Mucosa of stomach (tissue), 1 donor: ENCODE results near the gene ZNF335.
"Not testable (repeated sequence)": the region's sequence is repeated elsewhere in the genome, so short reads cannot be mapped to it uniquely, and the experiment has no call there.

ENCODE experiments used
- H3K27me3 ChIP-seq: one replicate; pipeline ENCODE4 v1.7.0; 2013; ENCODE audit warnings: mild to moderate bottlenecking, low read length; ENCODE audit not compliant: control insufficient read depth, insufficient read depth
- H3K36me3 ChIP-seq: one replicate; pipeline ENCODE4 v1.7.0; 2013; ENCODE audit warnings: low read length; ENCODE audit not compliant: control insufficient read depth, insufficient read depth
- H3K4me1 ChIP-seq: one replicate; pipeline ENCODE4 v1.7.0; 2013; ENCODE audit warnings: mild to moderate bottlenecking, low read length; ENCODE audit not compliant: control insufficient read depth, insufficient read depth
- H3K4me3 ChIP-seq: one replicate; pipeline ENCODE4 v1.7.0; 2013; ENCODE audit warnings: low read length
- H3K9ac ChIP-seq: one replicate; pipeline ENCODE4 v1.7.0; 2013; ENCODE audit warnings: mild to moderate bottlenecking, low read length, moderate library complexity
- H3K9me3 ChIP-seq: one replicate; pipeline ENCODE4 v1.7.0; 2013; ENCODE audit warnings: mild to moderate bottlenecking, low read length, moderate library complexity; ENCODE audit not compliant: control insufficient read depth
- donor health status: Pancreatic carcinoma.

The ZNF335 gene

GRCh38 chr20:45967551-45968080 lies 4.4 kb downstream of the ZNF335 start:
- no peak overlapping the region for H3K9ac ChIP-seq
- peaks cover 15% of the 10 kb centered on the region for H3K36me3 ChIP-seq
- H3K4me1 ChIP-seq: peaks cover 14% of the 10 kb centered on the region

GRCh38 chr20:45965169-45966002 lies 6.6 kb downstream of the ZNF335 start:
- Histone ChIP-seq H3K4me1 (peaks cover 6% of the 10 kb centered on the region), H3K27me3 (no peaks in the 10 kb centered on the region), H3K9ac (no peak overlapping the region), H3K36me3 (peaks cover 18% of the 10 kb centered on the region), H3K9me3 (no peaks in the 10 kb centered on the region), H3K4me3 (no peak overlapping the region)

More at GRCh38 chr20:45967551-45968080, 4.4 kb downstream of the ZNF335 start:
- Histone ChIP-seq H3K4me3 (no peak overlapping the region), H3K9me3 (no peaks in the 10 kb centered on the region), H3K27me3 (no peaks in the 10 kb centered on the region)

DNA sequence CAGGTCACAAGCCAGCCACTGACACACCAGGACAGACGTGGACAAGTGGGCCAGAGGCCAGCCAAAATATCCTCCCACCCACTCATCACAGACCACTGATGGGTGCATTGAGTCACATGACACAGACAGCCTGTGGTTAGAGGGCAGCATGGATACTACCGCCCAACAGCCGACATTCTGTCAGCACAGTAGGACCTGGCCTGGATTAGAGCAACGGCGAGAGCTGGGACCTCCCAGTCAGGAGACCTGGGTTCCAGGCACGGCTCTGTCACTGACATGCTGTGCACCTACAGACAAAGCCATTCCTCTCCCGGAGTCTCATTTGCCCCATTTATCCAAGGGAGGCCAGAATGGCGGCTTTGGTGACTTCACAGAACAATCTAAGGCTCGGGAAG lies 8.0 kb downstream of the ZNF335 start:
- H3K27me3 ChIP-seq: no peaks in the 10 kb centered on the region
- no peaks in the 10 kb centered on the region for H3K9me3 ChIP-seq
- peaks cover 27% of the 10 kb centered on the region for H3K36me3 ChIP-seq
- no peaks in the 10 kb centered on the region for H3K4me1 ChIP-seq
- H3K4me3 ChIP-seq: no peak overlapping the region
- no peak overlapping the region for H3K9ac ChIP-seq

- Histone ChIP-seq H3K9ac (no peak overlapping the region), H3K27me3 (no peaks in the 10 kb centered on the region), H3K36me3 (peaks cover 34% of the 10 kb centered on the region), H3K4me1 (no peaks in the 10 kb centered on the region), H3K9me3 (no peaks in the 10 kb centered on the region), H3K4me3 (no peak overlapping the region)
Observed at GRCh38 chr20:45963059-45964005, 8.7 kb downstream of the ZNF335 start.

DNA sequence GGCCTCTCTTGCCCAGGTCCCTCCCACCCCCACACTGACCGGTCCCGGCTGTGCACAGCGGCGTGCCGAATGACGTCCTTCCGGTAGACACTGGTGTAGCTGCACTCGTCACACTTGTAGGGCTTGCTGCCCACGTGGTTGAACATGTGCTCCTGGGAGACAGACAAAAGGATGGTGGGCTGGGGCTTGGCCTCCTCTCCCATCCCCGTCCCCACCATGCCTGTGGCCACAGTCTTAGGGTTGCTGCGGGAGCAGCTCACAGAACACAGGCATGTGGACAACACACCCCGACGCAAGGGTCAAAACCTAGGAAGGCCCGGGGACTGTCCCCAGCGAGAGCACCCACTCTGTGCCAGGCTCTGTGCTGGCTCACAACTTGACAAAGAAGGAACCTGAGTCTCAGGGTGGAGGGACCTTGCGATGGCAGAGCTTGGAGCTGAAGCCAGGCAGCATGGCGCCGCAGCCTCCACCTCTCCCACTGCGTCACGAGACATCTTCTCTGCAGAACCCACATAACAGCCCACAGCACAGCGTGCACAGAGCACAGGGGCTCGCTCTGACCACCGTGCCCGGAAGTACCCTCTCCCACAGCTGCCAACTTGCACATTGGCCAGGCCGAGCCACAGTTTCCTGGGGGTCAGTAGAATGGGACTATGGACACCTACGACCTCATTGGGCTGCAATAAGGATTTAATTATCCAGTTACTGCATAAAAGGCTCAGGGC lies 9.8 kb downstream of the ZNF335 start:
- peaks cover 24% of the 10 kb centered on the region for H3K36me3 ChIP-seq
- no peaks in the 10 kb centered on the region for H3K4me1 ChIP-seq
- no peaks in the 10 kb centered on the region for H3K9me3 ChIP-seq
- H3K9ac ChIP-seq: no peak overlapping the region
- no peak overlapping the region for H3K4me3 ChIP-seq
- H3K27me3 ChIP-seq: no peaks in the 10 kb centered on the region

DNA sequence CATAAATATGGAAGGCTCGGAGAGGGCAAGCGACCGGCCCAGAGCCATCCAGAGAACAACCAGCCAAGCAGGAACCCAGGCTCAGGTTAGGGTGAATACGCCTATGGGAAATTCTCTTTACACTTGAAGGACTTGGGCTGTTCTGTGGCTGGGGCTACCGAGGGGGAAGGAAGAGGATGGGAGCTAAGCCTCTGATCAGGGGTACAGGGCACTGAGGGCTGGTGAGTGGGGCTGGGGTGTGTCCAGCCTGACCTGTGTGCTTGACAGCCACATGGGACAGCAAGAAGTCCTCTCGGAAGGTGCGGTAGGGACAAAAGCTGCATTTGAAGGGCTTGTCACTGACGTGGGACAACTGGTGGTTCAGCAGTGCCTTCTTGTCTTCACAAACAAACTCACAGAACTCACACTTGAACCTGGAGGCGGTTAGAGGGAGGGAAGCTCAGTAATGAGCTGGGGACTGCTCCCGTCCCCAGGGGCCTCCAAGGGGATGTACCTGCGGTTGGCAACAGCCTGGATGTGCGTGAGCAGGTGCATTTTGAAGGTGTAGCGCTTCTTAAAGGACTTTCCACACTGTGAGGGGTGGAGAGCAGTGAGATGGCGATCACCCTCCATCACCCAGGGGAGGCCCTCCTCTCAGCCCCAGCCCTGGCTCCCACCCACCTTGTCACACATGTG lies 11.9 kb downstream of the ZNF335 start:
- peaks cover 20% of the 10 kb centered on the region for H3K36me3 ChIP-seq
- no peaks in the 10 kb centered on the region for H3K4me1 ChIP-seq

GRCh38 chr20:45959126-45959525 lies 12.9 kb downstream of the ZNF335 start:
- Histone ChIP-seq H3K4me1 (no peaks in the 10 kb centered on the region), H3K9me3 (no peaks in the 10 kb centered on the region), H3K36me3 (peaks cover 20% of the 10 kb centered on the region), H3K27me3 (no peaks in the 10 kb centered on the region), H3K4me3 (no peak overlapping the region), H3K9ac (no peak overlapping the region)

More for the DNA sequence above, 11.9 kb downstream of the ZNF335 start:
- H3K4me3 ChIP-seq: no peak overlapping the region
- no peaks in the 10 kb centered on the region for H3K27me3 ChIP-seq
- no peaks in the 10 kb centered on the region for H3K9me3 ChIP-seq
- no peak overlapping the region for H3K9ac ChIP-seq

DNA sequence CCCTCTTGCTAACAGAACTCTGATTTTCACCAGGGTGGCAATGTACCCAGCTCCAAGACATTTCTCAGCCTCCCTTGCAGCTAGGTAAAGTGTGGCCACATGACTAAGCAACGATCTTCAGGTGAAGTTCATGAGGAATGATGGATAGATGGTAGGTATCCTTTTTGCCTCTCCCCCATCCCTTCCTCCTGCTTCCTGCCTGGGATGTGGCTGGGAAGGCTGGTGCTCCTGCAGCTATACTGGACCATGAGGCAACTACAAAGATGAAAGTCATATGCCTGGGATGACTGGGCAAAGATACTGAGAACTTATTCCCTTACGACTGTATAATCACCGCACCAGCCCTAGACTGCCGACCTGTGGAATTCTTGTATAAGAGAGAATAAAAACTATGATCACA lies 13.4 kb downstream of the ZNF335 start:
- Histone ChIP-seq H3K4me3 (no peak overlapping the region), H3K9me3 (no peaks in the 10 kb centered on the region), H3K36me3 (peaks cover 25% of the 10 kb centered on the region), H3K9ac (no peak overlapping the region), H3K27me3 (no peaks in the 10 kb centered on the region), H3K4me1 (no peaks in the 10 kb centered on the region)

DNA sequence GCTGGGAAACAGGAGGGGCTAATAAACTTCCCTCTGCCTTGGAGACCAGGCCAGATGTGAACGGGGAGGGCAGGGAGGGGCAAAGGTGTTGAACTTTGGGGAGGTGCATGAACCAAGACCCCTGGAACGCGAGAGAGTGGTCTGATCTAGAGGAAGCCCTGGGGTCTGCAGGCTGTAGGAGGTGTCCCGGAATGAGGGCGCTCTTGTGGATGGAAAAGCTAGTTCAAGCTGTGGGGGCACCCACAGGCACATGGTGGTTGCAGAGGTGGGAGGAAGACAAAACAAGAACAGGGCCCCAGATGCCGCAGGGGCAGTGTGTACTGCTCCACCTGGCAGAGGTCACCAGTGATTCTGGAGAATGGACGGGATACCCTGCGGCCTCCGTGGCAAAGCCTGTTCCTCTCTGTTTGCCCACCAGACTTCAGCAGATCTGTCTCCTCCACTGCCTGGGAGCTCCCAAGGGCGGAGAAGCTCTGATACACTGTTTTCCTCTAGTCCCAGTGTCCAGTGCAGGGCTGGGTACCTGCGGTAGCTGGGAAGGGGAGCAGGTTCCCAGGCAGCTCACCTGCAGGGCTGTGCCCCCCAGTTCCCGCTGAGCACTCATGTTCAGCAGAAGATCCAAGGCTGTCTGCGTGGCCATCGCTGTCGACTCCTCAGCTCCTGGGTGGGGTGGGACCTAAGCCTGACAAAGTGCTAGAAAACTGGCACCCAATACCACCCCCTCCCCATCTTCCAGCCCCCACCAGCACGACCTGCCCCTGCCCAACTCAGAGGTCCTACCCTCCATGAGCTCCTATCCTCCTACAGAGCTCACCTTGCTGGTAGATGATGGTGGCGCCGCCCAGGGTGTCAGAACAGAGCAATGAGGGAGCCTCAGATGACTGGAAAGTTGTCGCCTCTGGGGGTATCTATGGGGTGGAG lies 14.7 kb downstream of the ZNF335 start:
- H3K4me1 ChIP-seq: no peaks in the 10 kb centered on the region
- no peak overlapping the region for H3K9ac ChIP-seq
- peaks cover 33% of the 10 kb centered on the region for H3K36me3 ChIP-seq
- H3K4me3 ChIP-seq: no peak overlapping the region
- no peaks in the 10 kb centered on the region for H3K27me3 ChIP-seq
- no peaks in the 10 kb centered on the region for H3K9me3 ChIP-seq

DNA sequence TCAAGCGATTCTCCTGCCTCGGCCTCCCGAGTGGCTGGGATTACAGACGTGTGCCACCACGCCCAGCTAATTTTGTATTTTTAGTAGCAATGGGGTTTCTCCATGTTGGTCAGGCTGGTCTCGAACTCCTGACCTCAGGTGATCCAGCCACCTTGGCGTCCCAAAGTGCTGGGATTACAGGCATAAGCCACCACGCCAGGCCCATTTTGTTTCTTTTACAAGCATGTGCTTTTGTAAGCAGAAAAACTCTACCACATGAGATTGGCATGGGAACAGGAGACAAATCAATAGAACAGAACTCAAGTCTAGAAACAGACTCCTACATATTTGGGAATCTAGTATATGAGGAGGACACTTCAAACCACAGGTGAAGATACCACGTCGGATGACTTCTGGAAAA lies 15.7 kb downstream of the ZNF335 start:
- H3K4me1 ChIP-seq, H3K9ac ChIP-seq, H3K9me3 ChIP-seq, H3K27me3 ChIP-seq, H3K4me3 ChIP-seq: not testable (repeated sequence)
- H3K36me3 ChIP-seq: peaks cover 41% of the 10 kb centered on the region
